ENCODE data around the gene CHRNB4.
"Not testable (repeated sequence)": the region's sequence is repeated elsewhere in the genome, so short reads cannot be mapped to it uniquely, and the experiment has no call there.

Gene CHRNB4

DNA sequence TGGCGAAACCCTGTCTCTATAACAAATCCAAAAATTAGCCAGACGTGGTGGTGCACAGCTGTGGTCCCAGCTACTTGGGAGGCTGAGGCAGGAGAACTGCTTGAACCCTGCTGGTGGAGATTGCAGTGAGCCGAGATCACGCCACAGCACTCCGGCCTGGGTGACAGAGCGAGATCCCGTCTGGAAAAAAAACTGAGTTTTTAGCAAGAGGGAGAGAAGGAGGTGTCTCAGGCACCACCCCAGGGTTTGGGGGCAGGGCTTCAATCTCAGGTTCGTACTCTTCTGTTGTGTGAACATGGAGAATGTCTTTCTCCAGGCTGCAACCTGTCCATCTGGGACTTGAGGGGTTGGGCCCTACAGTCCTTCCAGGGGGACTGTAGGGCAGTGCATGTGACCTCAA is 22.9 kb downstream of the CHRNB4 start:
- peaks cover 37% of the 10 kb centered on the region for H3K27me3 Mint-ChIP-seq
- H3K4me1 Mint-ChIP-seq (ENCODE audit: low read depth): peaks cover 10% of the 10 kb centered on the region
- H3K9me3 Mint-ChIP-seq: no peaks in the 10 kb centered on the region
- H3K27ac Mint-ChIP-seq: no peak overlapping the region
- no peaks in the 10 kb centered on the region for H3K36me3 Mint-ChIP-seq (ENCODE audit: low read depth)
- no peak overlapping the region for H3K4me3 Mint-ChIP-seq

DNA sequence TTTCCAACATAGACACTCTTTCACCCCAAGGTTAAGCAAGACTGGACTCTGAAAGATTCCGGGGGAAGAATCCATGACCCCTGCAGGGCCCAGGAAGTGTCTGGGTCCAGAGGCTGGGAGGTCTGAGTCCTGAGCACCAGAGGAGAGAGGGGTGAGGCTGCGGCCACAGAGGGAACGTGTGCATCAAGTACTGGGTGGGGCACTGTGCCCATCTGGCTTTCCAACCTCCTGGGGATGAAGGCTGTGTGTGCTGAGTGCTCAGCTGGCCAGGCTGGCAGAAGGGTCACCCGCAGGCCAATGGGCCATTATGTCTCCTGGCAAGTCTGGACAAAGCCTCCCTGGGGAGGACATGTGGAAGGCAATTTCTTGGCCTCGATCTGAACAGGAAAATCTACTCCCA is 23.5 kb downstream of the CHRNB4 start:
- Mint-ChIP-seq H3K27ac (no peak overlapping the region), H3K4me1 (ENCODE audit: low read depth) (peaks cover 10% of the 10 kb centered on the region), H3K27me3 (peaks cover 34% of the 10 kb centered on the region)

DNA sequence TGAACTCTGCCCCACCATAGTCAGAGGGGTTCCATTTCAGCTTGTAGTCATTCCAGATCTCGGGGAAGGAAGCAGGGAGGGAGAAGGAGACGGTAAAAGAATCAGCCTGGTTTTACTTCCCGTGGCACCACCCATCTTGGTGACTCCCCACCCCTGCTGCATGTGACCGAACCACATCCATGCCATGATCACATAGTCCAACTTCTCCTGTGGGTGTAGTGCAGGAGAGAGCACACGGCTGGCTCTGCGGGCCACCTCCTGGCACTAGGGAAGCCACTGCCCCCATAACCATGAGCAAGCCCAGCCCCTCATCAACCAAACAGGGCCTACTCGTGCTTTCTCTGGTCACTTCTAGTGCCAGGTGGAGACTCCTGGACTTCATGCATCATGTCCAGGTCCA is 23.9 kb downstream of the CHRNB4 start:
- peaks cover 29% of the 10 kb centered on the region for H3K27me3 Mint-ChIP-seq
- H3K4me1 Mint-ChIP-seq (ENCODE audit: low read depth): peaks cover 10% of the 10 kb centered on the region
- H3K27ac Mint-ChIP-seq: no peak overlapping the region
- no peak overlapping the region for H3K4me3 Mint-ChIP-seq
- no peaks in the 10 kb centered on the region for H3K36me3 Mint-ChIP-seq (ENCODE audit: low read depth)
- H3K9me3 Mint-ChIP-seq: no peaks in the 10 kb centered on the region

More for the DNA sequence above, 23.5 kb downstream of the CHRNB4 start:
- Mint-ChIP-seq H3K36me3 (ENCODE audit: low read depth) (no peaks in the 10 kb centered on the region), H3K4me3 (no peak overlapping the region), H3K9me3 (no peaks in the 10 kb centered on the region)

DNA sequence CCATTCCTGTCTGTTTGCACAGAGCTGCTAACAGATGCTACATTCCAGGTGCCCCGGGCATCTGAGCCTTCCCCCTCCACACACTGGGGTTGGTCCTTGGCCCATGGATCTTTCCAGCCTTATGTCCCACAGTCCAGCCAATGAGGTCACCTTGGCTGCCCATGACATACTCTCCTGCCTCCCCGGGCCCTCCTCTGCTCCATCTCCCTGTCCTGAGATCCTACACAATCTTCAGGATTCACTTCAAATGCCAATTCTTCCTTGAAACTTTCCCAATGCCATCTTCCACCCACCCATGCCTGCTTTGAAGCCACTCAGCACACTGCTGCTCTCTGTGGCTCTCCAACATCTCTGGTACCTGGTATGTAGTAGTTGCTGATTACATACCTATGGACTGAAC is 24.5 kb downstream of the CHRNB4 start:
- Mint-ChIP-seq H3K27ac (no peak overlapping the region), H3K36me3 (ENCODE audit: low read depth) (no peaks in the 10 kb centered on the region), H3K27me3 (peaks cover 24% of the 10 kb centered on the region), H3K9me3 (no peaks in the 10 kb centered on the region), H3K4me1 (ENCODE audit: low read depth) (peaks cover 8% of the 10 kb centered on the region), H3K4me3 (no peak overlapping the region)

DNA sequence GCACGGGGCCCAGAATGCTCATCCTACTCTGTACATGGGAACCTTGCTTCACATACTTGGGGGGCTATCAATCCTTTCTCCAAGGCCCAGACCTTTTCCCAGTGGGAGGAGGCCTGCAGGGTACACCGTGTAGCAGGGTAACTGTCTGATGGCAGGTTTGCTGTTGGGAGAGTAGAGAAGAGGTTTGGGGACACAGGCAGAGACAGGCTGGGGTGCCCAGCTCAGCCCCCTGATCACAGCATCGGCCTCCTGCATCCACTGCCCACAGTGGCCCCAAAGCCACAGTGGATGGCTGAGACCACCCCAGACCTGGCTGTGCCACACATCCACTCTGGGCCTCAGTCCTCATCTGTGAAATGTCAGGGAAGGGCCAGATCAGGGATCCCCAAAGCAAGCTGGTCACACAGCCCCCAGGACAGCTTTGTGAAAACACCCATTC is 25.8 kb downstream of the CHRNB4 start:
- Mint-ChIP-seq H3K36me3 (ENCODE audit: low read depth) (no peaks in the 10 kb centered on the region), H3K4me3 (no peak overlapping the region), H3K27ac (no peak overlapping the region), H3K27me3 (peaks cover 19% of the 10 kb centered on the region), H3K4me1 (ENCODE audit: low read depth) (peaks cover 3% of the 10 kb centered on the region), H3K9me3 (no peaks in the 10 kb centered on the region)

DNA sequence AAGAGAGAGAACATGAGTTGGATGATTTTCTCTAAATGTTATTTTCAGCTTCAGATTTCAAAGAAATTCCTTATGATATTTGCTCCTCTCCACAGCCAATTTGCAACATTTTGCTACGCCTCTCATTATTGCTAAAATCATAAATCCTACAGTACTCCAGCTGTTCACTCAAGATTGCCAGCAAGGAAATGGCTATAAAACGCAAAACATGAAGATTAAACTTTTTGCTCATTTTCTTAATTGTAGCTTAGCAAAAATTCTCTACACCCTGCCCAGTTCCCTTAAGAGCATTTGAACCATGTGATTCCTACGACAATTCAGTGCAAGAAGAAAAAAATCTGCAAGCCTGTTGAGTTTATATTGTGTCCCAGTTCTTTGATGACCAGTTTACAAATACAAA is 27.0 kb downstream of the CHRNB4 start:
- no peaks in the 10 kb centered on the region for H3K9me3 Mint-ChIP-seq
- H3K27me3 Mint-ChIP-seq: peaks cover 8% of the 10 kb centered on the region
- H3K4me1 Mint-ChIP-seq (ENCODE audit: low read depth): peaks cover 3% of the 10 kb centered on the region
- H3K36me3 Mint-ChIP-seq (ENCODE audit: low read depth): no peaks in the 10 kb centered on the region
- no peak overlapping the region for H3K27ac Mint-ChIP-seq
- no peak overlapping the region for H3K4me3 Mint-ChIP-seq

DNA sequence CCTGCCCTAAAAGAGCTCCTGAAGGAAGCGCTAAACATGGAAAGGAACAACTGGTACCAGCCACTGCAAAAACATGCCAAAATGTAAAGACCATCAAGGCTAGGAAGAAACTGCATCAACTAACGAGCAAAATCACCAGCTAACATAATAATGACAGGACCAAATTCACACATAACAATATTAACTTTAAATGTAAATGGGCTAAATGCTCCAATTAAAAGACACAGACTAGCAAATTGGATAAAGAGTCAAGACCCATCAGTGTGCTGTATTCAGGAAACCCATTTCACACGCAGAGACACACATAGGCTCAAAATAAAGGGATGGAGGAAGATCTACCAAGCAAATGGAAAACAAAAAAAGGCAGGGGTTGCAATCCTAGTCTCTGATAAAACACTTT is 31.5 kb downstream of the CHRNB4 start:
- not testable (repeated sequence) for H3K4me3 Mint-ChIP-seq; H3K36me3 Mint-ChIP-seq (ENCODE audit: low read depth)

DNA sequence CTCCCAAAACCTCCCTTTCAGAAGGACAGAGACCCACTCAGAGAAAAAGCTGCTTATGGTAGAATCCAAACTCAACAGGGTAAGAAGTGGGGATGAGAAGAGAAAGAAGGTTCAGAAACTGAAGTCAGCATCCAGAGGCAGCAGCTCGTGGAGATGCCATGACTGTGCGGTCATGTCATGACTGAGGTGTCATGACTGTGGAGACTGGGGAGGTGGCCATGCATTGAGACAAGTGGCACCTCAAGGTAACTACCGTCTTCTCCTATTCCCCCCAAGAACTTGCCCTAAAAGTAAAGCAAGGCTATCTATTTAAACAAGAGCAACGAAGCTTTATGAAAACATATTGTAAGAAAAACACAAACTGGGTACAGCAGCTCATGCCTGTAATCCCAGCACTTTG is 35.3 kb downstream of the CHRNB4 start:
- Mint-ChIP-seq H3K27ac (no peak overlapping the region), H3K4me1 (ENCODE audit: low read depth) (no peaks in the 10 kb centered on the region), H3K4me3 (no peak overlapping the region), H3K9me3 (no peaks in the 10 kb centered on the region), H3K27me3 (peaks cover 10% of the 10 kb centered on the region), H3K36me3 (ENCODE audit: low read depth) (no peaks in the 10 kb centered on the region)

More for the DNA sequence above, 31.5 kb downstream of the CHRNB4 start:
- not testable (repeated sequence) for H3K9me3 Mint-ChIP-seq; H3K27me3 Mint-ChIP-seq; H3K4me1 Mint-ChIP-seq (ENCODE audit: low read depth); H3K27ac Mint-ChIP-seq

DNA sequence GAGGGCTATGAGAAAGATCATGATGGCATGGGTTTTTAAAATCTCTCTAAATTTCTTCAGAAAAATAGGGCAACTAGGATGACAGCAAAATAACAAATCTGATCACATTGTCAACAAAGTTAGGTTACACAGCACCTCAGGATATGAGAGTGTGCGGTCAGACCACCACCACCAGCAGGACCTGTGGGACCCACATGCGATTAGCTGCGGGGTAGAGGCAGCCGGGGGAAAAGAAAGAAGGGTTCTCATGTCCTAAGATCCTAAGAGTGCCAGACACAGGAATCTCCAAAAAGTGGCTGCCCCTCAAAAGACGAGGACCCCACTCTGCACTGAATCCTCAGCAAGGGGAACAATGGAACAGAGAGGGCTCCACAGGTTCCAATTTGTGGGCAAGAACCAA is 35.8 kb downstream of the CHRNB4 start:
- Mint-ChIP-seq H3K27ac (no peak overlapping the region), H3K9me3 (no peaks in the 10 kb centered on the region), H3K4me3 (no peak overlapping the region), H3K27me3 (peaks cover 10% of the 10 kb centered on the region), H3K4me1 (ENCODE audit: low read depth) (no peaks in the 10 kb centered on the region), H3K36me3 (ENCODE audit: low read depth) (no peaks in the 10 kb centered on the region)

DNA sequence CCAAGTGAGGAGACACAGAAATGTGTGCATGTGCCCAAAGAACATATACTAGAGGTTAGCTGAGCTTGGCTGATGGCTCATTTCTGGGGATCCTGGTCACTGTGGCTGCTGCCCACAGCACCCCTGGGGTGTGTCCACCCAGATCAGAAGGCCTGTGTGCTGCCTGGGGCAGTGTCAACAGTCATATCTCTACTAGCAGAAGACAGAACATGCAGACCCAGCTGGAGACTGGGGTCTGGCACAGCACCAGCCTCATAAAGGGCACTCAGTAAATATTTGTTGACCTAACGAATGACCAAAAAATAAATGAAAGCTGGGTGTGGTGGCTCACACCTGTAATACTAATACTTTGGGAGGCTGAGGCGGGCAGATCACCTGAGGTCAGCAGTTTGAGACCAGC is 36.6 kb downstream of the CHRNB4 start:
- Mint-ChIP-seq H3K4me3 (no peak overlapping the region), H3K36me3 (ENCODE audit: low read depth) (no peaks in the 10 kb centered on the region), H3K27ac (no peak overlapping the region), H3K9me3 (no peaks in the 10 kb centered on the region), H3K27me3 (peaks cover 10% of the 10 kb centered on the region), H3K4me1 (ENCODE audit: low read depth) (no peaks in the 10 kb centered on the region)

DNA sequence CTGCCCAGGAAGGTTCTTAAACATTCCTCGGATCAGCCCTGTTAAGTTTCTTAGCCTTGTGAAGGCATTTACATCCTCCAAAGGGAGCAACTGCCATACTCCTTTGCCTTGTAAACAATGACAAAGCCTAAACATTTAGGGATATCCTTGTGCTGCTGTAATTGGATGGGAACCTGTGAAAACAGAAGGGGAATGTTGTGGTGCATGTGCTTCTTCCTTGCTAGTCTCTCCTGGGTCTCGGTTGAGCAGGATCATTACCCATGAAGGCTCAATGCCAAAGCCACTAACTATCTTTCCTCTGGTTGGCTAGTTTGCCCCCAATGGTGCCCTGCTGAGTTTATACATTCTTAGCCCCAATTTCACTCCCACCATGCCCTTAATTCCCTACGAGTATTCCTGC is 37.5 kb downstream of the CHRNB4 start:
- no peaks in the 10 kb centered on the region for H3K4me1 Mint-ChIP-seq (ENCODE audit: low read depth)

DNA sequence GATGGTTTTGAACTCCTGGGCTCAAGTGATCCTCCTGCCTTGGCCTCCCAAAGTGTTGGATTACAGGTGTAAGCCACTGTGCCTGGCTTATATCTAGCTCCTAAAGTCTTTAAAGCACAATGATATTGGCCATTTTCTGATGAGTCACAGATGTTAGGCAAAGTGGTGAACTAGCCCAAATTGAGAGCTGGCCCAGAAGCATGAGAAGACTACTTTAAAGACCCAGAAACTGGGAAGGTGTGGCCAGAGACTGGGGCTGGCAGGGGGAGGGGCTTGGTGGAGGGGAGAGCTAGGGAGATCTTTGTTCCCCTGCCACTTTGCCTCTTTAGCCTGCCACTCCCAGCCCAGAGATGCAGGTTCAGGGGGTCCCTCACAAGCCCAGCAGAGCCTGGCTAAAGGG is 41.8 kb downstream of the CHRNB4 start:
- Mint-ChIP-seq H3K27me3 (peaks cover 7% of the 10 kb centered on the region), H3K4me3 (no peak overlapping the region), H3K9me3 (no peaks in the 10 kb centered on the region), H3K4me1 (ENCODE audit: low read depth) (no peaks in the 10 kb centered on the region), H3K27ac (no peak overlapping the region), H3K36me3 (ENCODE audit: low read depth) (no peaks in the 10 kb centered on the region)

More for the DNA sequence above, 37.5 kb downstream of the CHRNB4 start:
- peaks cover 10% of the 10 kb centered on the region for H3K27me3 Mint-ChIP-seq
- H3K27ac Mint-ChIP-seq: no peak overlapping the region
- no peak overlapping the region for H3K4me3 Mint-ChIP-seq
- no peaks in the 10 kb centered on the region for H3K9me3 Mint-ChIP-seq
- no peaks in the 10 kb centered on the region for H3K36me3 Mint-ChIP-seq (ENCODE audit: low read depth)

DNA sequence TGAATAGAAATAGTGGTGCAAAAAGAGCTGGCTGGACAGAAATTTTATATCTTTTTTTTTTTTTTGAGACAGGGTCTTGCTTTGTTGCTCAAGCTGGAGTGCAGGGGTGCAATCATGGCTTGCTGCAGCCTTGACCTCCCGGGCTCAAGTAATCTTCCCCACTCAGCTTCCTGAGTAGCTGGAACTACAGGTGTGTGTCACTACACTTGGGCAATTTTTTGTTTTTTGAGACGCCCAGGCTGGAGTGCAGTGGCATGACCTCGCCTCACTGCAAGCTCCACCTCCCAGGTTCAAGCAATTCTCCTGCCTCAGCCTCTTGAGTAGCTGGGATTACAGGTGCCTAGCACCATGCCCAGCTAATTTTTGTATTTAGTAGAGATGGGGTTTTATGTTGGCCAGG is 42.7 kb downstream of the CHRNB4 start:
- no peak overlapping the region for H3K27ac Mint-ChIP-seq
- H3K9me3 Mint-ChIP-seq: no peaks in the 10 kb centered on the region
- H3K27me3 Mint-ChIP-seq: peaks cover 6% of the 10 kb centered on the region
- H3K36me3 Mint-ChIP-seq (ENCODE audit: low read depth): no peaks in the 10 kb centered on the region
- no peaks in the 10 kb centered on the region for H3K4me1 Mint-ChIP-seq (ENCODE audit: low read depth)
- H3K4me3 Mint-ChIP-seq: no peak overlapping the region

DNA sequence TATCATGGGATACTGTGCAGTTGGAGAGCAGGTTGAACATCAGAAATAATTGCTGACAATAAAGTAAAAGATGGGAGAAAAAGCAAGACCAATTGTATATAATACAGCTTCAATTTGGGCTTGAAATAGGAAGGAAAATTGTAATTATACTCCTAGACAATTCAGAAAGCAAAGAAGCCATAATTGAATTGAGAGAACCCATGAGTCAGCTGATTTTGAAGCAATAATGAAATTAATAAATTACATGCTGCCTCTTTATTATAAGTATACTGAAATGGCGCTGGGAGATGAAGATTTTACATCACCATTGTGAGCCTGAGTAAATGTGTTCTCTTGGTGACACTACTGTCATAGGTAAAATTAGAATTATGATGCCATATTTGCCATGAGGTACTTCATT is 43.4 kb downstream of the CHRNB4 start:
- Mint-ChIP-seq H3K4me1 (ENCODE audit: low read depth) (no peaks in the 10 kb centered on the region), H3K36me3 (ENCODE audit: low read depth) (no peaks in the 10 kb centered on the region), H3K27me3 (peaks cover 3% of the 10 kb centered on the region), H3K9me3 (no peaks in the 10 kb centered on the region), H3K4me3 (no peak overlapping the region), H3K27ac (no peak overlapping the region)

DNA sequence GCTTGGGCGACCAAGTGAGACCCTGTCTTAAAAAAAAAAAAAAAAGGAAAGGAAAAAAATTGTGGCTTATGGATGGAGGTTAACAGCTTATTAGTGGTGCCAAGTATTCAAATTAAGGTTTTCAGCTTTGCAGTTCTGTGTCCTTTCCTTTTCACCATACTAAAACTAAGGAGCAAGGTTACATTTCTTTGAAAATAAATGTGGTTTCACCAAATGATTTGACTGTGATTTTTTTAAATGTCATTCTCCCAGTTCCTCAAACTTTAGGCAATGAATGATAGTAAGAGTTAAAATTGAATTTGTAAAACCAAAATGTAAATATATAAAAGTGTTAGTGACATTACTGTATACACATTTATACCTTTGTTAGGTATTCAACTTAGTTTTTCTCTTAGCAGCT is 66.1 kb downstream of the CHRNB4 start:
- Mint-ChIP-seq H3K27ac (no peak overlapping the region), H3K4me3 (no peak overlapping the region), H3K4me1 (ENCODE audit: low read depth) (no peaks in the 10 kb centered on the region), H3K27me3 (peaks cover 5% of the 10 kb centered on the region), H3K36me3 (ENCODE audit: low read depth) (no peaks in the 10 kb centered on the region), H3K9me3 (no peaks in the 10 kb centered on the region)

All from stimulated activated naive CD8-positive, alpha-beta T cell treated with anti-CD3 and anti-CD28 coated beads, Interleukin-15, Interleukin-2, amounts not matched to agents 100 ng/mL and 50 ng/mL, for 24 hours (primary cell).